Measurements from ENCODE around the gene RABGEF1. TPM values are rescaled to one million over a fixed set of nuclear protein-coding genes. Genes with fewer than 3 reads are reported as not detected.
"Not testable (repeated sequence)": the region's sequence is repeated elsewhere in the genome, so short reads cannot be mapped to it uniquely, and the experiment has no call there.

The RABGEF1 gene
- total and polyA plus RNA-seq, 2 donors (not counting 1 experiment from before 2014, with no cell fraction given) = 41.6 to 47.9 TPM

DNA sequence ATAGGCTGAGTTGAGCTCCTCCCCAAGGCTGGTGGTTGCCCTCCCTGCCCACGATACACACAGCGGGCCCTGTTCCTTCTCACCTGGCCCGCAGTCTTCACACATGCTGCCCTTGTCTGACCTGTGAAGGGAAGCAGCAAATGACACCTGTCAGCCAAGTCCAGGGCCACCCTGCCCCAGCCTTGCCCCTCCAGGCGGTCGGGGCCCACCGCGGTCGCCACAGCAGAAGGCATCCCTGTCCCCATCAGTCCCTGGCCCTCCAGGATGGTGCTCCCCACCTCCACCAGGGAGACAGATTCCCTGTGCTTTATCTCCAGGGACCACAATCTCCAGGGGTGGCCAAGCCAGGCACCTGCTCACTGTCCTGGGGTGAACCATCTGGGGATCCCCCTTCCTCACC lies 99.3 kb downstream of the RABGEF1 start:
- H3K9me3 ChIP-seq (ENCODE audit: control insufficient read depth, insufficient read depth, low read depth, low read length) = no peaks in the 10 kb centered on the region
- H3K9ac ChIP-seq (ENCODE audit: insufficient read depth, low read length) = no peak overlapping the region
- no peak overlapping the region for H2AFZ ChIP-seq (ENCODE audit: low read length)
- H3K27ac ChIP-seq (ENCODE audit: insufficient read depth, low read length) = no peak overlapping the region
- no peak for TF ChIP-seq EZH2 (IDR thresholded peaks at IDR 0.05; ENCODE audit: low read length, missing control alignments)
- TF ChIP-seq, protein P1, sequence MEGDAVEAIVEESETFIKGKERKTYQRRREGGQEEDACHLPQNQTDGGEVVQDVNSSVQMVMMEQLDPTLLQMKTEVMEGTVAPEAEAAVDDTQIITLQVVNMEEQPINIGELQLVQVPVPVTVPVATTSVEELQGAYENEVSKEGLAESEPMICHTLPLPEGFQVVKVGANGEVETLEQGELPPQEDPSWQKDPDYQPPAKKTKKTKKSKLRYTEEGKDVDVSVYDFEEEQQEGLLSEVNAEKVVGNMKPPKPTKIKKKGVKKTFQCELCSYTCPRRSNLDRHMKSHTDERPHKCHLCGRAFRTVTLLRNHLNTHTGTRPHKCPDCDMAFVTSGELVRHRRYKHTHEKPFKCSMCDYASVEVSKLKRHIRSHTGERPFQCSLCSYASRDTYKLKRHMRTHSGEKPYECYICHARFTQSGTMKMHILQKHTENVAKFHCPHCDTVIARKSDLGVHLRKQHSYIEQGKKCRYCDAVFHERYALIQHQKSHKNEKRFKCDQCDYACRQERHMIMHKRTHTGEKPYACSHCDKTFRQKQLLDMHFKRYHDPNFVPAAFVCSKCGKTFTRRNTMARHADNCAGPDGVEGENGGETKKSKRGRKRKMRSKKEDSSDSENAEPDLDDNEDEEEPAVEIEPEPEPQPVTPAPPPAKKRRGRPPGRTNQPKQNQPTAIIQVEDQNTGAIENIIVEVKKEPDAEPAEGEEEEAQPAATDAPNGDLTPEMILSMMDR (conservative IDR thresholded peaks at IDR 0.05 in 1 of 2, IDR thresholded peaks at IDR 0.05 in 1 of 2; ENCODE audit: low read depth in 1 of 2, low read length in 2 of 2) = no peak
- H3K4me1 ChIP-seq (ENCODE audit: control insufficient read depth, extremely low read depth, insufficient read depth, low read length) = no peaks in the 10 kb centered on the region
- H3K4me2 ChIP-seq (ENCODE audit: extremely low read depth, insufficient read depth, low read length) = no peak overlapping the region
- no peaks in the 10 kb centered on the region for H3K36me3 ChIP-seq (ENCODE audit: control insufficient read depth, insufficient read depth, low read length)
- DNase-seq (ENCODE audit: low read depth in 2 of 2) = no peak
- no peaks in the 10 kb centered on the region for H3K79me2 ChIP-seq (ENCODE audit: control insufficient read depth, insufficient read depth, low read length)
- no peak overlapping the region for H3K4me3 ChIP-seq (replicated peaks in 1 of 4; ENCODE audit: control extremely low read depth in 1 of 4, insufficient read depth in 1 of 4, low read depth in 3 of 4, low read length in 4 of 4)
- no peaks in the 10 kb centered on the region for H4K20me1 ChIP-seq (ENCODE audit: control insufficient read depth, extremely low read depth, insufficient read depth, low read length)
- H3K27me3 ChIP-seq (ENCODE audit: control insufficient read depth, insufficient read depth, low read length) = no peaks in the 10 kb centered on the region

- H3K9me3 ChIP-seq (ENCODE audit: control insufficient read depth, insufficient read depth, low read depth, low read length) = no peaks in the 10 kb centered on the region
- H3K79me2 ChIP-seq (ENCODE audit: control insufficient read depth, insufficient read depth, low read length) = no peaks in the 10 kb centered on the region
- H3K9ac ChIP-seq (ENCODE audit: insufficient read depth, low read length) = no peak overlapping the region
- H3K4me1 ChIP-seq (ENCODE audit: control insufficient read depth, extremely low read depth, insufficient read depth, low read length) = no peaks in the 10 kb centered on the region
- no peak overlapping the region for H2AFZ ChIP-seq (ENCODE audit: low read length)
- no peak for TF ChIP-seq EZH2 (IDR thresholded peaks at IDR 0.05; ENCODE audit: low read length, missing control alignments)
- TF ChIP-seq, protein P1 (conservative IDR thresholded peaks at IDR 0.05 in 1 of 2, IDR thresholded peaks at IDR 0.05 in 1 of 2; ENCODE audit: low read depth in 1 of 2, low read length in 2 of 2) = no peak
- no peaks in the 10 kb centered on the region for H3K36me3 ChIP-seq (ENCODE audit: control insufficient read depth, insufficient read depth, low read length)
- no peak overlapping the region for H3K27ac ChIP-seq (ENCODE audit: insufficient read depth, low read length)
- H4K20me1 ChIP-seq (ENCODE audit: control insufficient read depth, extremely low read depth, insufficient read depth, low read length) = no peaks in the 10 kb centered on the region
- no peak overlapping the region for H3K4me3 ChIP-seq (replicated peaks in 1 of 4; ENCODE audit: control extremely low read depth in 1 of 4, insufficient read depth in 1 of 4, low read depth in 3 of 4, low read length in 4 of 4)
- no peak for DNase-seq (ENCODE audit: low read depth in 2 of 2)
- H3K4me2 ChIP-seq (ENCODE audit: extremely low read depth, insufficient read depth, low read length) = no peak overlapping the region
- no peaks in the 10 kb centered on the region for H3K27me3 ChIP-seq (ENCODE audit: control insufficient read depth, insufficient read depth, low read length)
Measured at GRCh38 chr7:66840316-66840715, 99.8 kb downstream of the RABGEF1 start.

GRCh38 chr7:66841898-66842297 lies 101.4 kb downstream of the RABGEF1 start:
- TF ChIP-seq, protein P1 (conservative IDR thresholded peaks at IDR 0.05 in 1 of 2, IDR thresholded peaks at IDR 0.05 in 1 of 2; ENCODE audit: low read depth in 1 of 2, low read length in 2 of 2) = no peak
- TF ChIP-seq EZH2 (IDR thresholded peaks at IDR 0.05; ENCODE audit: low read length, missing control alignments) = no peak
- Histone ChIP-seq H3K9ac (ENCODE audit: insufficient read depth, low read length) (no peak overlapping the region), H3K79me2 (ENCODE audit: control insufficient read depth, insufficient read depth, low read length) (no peaks in the 10 kb centered on the region), H3K36me3 (ENCODE audit: control insufficient read depth, insufficient read depth, low read length) (no peaks in the 10 kb centered on the region), H4K20me1 (ENCODE audit: control insufficient read depth, extremely low read depth, insufficient read depth, low read length) (no peaks in the 10 kb centered on the region), H2AFZ (ENCODE audit: low read length) (no peak overlapping the region), H3K4me2 (ENCODE audit: extremely low read depth, insufficient read depth, low read length) (no peak overlapping the region), H3K27ac (ENCODE audit: insufficient read depth, low read length) (no peak overlapping the region), H3K4me1 (ENCODE audit: control insufficient read depth, extremely low read depth, insufficient read depth, low read length) (no peaks in the 10 kb centered on the region), H3K27me3 (ENCODE audit: control insufficient read depth, insufficient read depth, low read length) (no peaks in the 10 kb centered on the region), H3K4me3 (replicated peaks in 1 of 4; ENCODE audit: control extremely low read depth in 1 of 4, insufficient read depth in 1 of 4, low read depth in 3 of 4, low read length in 4 of 4) (no peak overlapping the region), H3K9me3 (ENCODE audit: control insufficient read depth, insufficient read depth, low read depth, low read length) (no peaks in the 10 kb centered on the region)
- no peak for DNase-seq (ENCODE audit: low read depth in 2 of 2)

DNA sequence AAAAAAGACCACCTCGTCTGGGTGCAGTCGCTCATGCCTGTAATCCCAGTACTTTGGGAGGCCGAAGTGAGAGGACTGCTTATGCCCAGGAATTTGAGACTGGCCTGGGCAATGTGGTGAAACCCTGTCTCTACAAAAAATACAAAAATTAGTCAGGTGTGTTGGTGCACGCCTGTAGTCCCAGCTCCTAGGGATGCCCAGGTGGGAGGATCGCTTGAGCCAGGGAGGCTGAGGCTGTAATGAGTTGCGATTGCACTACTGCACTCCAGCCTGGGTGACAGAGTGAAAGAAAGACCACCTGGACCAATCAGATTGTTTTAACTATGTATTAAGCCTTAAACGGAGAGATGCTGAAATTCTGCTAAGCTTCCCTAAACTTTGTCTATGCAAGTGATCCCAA lies 103.0 kb downstream of the RABGEF1 start:
- peak overlapping the region; percentile 83 for H3K4me2 ChIP-seq (ENCODE audit: extremely low read depth, insufficient read depth, low read length)
- not testable (repeated sequence) for H3K79me2 ChIP-seq (ENCODE audit: control insufficient read depth, insufficient read depth, low read length); H3K9ac ChIP-seq (ENCODE audit: insufficient read depth, low read length); H3K9me3 ChIP-seq (ENCODE audit: control insufficient read depth, insufficient read depth, low read depth, low read length); H2AFZ ChIP-seq (ENCODE audit: low read length); H3K36me3 ChIP-seq (ENCODE audit: control insufficient read depth, insufficient read depth, low read length); H3K27ac ChIP-seq (ENCODE audit: insufficient read depth, low read length); H3K4me1 ChIP-seq (ENCODE audit: control insufficient read depth, extremely low read depth, insufficient read depth, low read length); H4K20me1 ChIP-seq (ENCODE audit: control insufficient read depth, extremely low read depth, insufficient read depth, low read length); DNase-seq (ENCODE audit: low read depth in 2 of 2); H3K27me3 ChIP-seq (ENCODE audit: control insufficient read depth, insufficient read depth, low read length)
- H3K4me3 ChIP-seq (replicated peaks in 1 of 4; ENCODE audit: control extremely low read depth in 1 of 4, insufficient read depth in 1 of 4, low read depth in 3 of 4, low read length in 4 of 4) = peak overlapping the region in 2 of 4 experiments; percentile 88 to 91
